H4 (cell line): ENCODE data around the gene EGR4. TPM values are rescaled to one million over a fixed set of nuclear protein-coding genes. Genes with fewer than 3 reads are reported as not detected.

Source experiments
- DNase-seq: peaks from one replicate; pipeline ENCODE4 v3.0.0-alpha.2; 2015; ENCODE audit warnings: low spot score
- total RNA-seq: library from RNA; depleted of rRNA; stranded (reverse); fragments of >200 nt; shearing (Covaris generic); gene quantifications from 2 replicates; pipeline ENCODE4 v1.2.3, GENCODE V29; 2014

Gene EGR4
- total RNA-seq, 1 experiment from 2014 or later, result not detected

DNA sequence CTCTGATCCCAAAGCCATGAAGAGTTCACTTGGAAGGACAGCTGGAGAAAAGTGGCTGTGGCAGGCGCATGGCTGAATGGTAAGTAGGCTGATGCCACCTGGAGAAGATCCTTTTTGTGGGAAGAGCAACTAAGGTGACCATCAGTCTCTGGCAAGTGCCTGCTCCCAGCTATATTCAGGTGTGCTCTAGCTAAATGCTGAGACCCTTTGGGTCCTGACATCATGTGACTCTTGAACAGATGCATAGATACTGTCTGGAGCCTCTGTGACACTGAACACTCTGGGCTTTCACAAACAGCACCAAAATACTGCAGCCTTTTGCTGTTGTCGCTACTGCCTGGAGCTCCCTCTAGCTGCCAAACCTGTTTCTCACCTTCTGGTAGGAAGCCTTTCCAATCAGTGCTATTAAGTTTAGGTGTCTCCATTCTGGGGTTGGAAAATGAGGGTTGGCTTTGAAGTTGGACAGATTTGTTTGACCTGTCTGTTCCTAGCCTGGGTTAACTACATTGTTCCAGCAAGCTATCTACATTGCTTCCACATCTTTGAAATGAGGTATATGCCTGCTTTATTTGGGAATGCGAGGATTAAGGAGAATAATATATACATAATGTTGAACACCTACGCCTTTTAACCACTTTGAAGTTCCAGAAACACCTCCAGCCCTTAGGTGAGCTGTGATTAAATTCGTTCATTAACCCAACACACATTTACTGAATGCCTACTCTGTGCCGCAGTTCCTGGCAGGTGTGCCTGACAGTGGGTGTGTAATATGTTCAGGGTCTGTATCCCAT is 3.1 kb downstream of the EGR4 start:
- DNase-seq, result peak; percentile 30

- no peak for DNase-seq
Observed at GRCh38 chr2:73289304-73289703, 4.0 kb downstream of the EGR4 start.

DNA sequence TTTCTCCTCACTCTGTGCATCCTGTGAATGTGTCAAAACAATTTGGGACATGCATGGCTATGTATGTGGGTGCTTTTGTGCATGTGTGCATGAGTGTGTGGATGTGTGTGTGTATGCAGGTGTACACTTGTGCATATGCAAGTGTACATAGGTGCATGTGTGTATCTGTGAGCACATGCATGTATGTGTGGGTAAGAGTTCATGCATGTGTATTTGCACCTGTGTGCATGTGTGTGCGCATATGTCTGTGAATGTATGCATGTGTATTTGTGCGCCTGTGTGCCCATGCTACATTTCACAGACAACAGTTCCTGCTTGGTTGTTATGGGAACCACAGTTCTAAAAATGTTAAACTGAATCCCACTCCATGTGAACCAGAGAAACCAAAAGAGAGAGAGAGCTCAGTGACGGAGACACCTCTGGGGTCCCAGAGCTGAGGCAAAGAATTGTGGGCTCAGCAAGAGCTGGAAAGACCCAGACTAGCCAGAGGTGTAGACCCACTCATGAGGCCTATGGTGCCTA is 7.2 kb downstream of the EGR4 start:
- DNase-seq, result no peak

DNA sequence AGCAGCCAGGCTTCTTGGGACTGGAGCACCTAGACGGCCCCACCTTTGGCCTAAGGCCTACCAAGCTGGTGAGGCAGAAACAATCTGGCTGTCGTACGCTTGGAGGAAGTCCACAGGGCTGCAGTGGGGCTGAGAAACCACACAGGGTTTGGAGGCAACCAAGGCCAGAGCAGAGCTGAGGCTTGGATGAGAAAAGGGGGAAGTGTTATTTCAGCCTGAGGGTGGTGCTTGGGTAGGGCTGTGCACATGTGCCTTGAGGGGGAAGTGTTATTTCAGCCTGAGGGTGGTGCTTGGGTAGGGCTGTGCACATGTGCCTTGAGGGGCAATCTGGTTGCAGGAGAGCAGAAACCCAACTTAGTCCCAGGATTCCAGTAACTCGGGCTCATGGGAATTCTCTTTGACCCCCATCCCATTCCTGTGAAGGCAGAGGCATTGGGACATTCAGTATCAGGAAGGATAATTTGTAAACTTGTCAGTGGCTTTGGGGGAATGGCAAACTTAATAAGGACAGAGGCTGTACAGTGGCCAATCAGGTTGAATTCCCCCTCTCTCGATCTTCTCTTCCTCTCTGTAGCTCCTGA is 8.1 kb downstream of the EGR4 start:
- no peak for DNase-seq

- peak; percentile 19 for DNase-seq
Observed at GRCh38 chr2:73284296-73285158, 8.8 kb downstream of the EGR4 start, which contains the start of gene FBXO41. Gene FBXO41, minus strand, starts transcription at chr2:73284478. Its CDS starts 14,848 bp downstream, at chr2:73269630.

DNA sequence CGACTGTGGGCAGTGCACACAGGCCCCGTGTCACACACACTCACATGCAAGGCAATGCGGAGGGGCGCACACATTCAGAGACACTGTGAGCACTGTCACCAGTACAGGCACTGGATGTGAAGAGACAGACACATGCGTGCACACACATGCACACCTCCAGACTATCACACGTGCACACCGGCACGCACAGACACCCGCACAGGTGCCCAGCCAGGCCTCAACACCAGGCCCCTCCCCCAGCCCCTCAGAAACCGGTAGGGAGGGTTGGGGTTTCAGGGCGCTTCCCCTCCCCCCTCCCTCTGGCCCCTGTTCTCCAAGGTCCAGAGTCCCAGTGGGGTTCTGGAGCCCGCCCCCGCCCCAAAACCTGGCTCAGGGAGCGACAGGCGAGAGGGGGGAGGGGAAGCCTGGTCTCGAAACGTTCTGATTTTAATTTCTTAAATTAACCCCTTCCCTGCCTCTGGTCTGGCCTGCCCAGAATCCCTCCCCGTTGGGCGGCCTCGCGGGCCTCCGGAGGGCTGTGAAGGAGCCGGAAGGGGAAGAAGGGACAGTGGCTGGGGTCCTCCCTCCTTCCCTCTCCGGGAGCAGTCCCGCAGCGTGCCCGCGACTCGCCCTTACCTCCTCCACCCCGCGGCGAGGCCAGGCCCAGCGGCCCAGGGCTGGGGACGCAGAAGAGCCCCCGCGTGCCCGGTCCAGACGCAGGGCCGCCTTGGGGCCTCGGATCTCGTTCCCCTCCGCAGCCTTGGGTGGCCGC is 9.6 kb downstream of the EGR4 start:
- no peak for DNase-seq

- DNase-seq, result no peak
Observed at GRCh38 chr2:73282924-73283544, 10.3 kb downstream of the EGR4 start.

DNA sequence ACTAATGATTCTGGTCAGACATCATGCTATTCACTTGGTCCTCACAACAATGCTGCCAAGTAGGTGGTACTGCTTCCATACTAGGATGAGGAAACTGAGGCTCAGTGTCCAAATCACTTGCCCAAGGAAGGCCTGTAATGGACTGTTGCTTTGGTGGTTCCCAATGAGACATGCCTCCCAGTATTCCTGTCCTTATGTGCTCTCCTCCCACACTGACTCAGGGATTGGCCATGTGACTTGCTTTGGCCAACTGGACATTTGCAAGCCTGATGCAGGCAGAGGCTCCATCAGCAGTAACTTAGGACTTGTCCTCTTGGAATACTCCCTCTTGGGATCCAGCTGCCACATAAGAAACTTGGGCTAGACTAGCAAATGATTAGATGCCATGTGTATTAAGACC is 12.1 kb downstream of the EGR4 start:
- no peak for DNase-seq

- DNase-seq, result no peak
Observed at GRCh38 chr2:73279852-73280251, 13.5 kb downstream of the EGR4 start.

DNA sequence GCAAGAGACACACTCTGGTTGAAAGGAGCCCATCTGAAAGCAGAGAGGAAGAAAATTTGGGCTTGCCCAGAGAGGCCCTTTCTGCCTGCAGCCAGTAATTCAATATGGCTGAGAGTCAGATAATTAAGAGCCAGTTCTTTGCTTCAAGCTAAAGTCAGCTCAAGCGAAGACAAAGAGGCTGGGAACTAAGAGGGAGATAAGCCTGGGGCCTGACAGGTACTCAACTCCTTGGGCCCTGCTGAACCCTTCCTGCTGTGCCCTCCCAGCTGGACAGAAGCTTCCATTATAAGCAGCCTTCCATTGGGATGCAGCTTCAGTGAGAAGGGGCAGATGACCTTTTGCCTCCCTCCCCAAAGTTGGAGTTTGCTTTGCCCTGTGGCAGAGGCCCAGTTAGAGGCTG is 21.1 kb downstream of the EGR4 start:
- no peak for DNase-seq

DNA sequence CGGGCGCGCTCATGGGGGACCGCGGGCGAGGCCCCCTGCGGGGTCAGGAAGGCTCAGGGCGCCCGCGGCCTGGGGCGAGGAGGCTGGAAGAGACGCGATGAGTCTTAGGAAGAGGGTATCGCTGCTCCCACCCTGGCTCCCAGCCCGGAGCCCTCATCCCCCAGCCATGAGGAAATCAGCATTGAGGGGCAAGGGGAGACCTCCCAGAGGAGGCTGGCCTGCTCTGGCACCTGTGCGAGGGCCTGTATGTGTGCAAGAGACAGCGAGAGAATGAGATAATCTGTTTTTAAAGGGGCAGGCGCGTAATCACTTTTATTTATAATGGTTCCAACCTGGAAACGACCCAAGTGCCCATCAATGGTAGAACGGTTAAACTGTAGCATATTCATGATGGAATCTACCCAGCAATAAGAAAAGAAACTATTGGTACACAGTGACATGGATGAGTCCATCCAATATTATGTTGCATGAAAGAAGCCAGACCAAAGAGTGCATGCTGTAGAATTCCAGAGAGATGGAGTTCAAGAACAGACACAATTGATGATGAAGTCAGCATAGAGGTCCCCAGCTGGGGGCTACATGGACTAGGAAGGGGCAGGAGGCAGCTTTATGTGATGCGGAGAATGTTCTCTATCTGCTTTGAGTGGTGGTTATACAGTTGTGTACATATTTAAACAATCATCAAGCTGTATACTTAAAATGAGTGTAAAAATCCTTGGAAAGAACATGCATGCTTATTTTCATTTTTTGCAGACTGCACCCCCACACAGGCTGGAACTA is 23.5 kb downstream of the EGR4 start:
- DNase-seq, result no peak

- no peak for DNase-seq
Observed at GRCh38 chr2:73268830-73269685, 24.3 kb downstream of the EGR4 start.

- no peak for DNase-seq
Observed at GRCh38 chr2:73268366-73268829, 24.9 kb downstream of the EGR4 start.

DNA sequence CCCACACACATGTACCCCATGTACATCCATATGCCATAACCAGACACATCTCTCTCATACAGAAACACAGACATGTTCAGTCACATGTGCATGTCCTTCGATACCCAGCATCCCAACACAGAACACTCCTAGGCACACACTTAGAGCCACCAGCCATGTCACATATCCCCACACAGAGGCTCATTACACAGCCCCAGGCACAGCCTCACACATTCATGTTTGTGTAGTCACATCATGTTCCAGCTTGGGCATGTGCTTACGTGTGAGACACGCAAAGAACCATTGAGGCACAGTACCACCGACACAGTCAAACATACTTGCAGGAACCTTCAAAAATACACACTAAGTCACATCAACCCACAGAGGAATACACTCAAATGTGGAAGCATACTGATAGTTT is 26.3 kb downstream of the EGR4 start:
- no peak for DNase-seq

DNA sequence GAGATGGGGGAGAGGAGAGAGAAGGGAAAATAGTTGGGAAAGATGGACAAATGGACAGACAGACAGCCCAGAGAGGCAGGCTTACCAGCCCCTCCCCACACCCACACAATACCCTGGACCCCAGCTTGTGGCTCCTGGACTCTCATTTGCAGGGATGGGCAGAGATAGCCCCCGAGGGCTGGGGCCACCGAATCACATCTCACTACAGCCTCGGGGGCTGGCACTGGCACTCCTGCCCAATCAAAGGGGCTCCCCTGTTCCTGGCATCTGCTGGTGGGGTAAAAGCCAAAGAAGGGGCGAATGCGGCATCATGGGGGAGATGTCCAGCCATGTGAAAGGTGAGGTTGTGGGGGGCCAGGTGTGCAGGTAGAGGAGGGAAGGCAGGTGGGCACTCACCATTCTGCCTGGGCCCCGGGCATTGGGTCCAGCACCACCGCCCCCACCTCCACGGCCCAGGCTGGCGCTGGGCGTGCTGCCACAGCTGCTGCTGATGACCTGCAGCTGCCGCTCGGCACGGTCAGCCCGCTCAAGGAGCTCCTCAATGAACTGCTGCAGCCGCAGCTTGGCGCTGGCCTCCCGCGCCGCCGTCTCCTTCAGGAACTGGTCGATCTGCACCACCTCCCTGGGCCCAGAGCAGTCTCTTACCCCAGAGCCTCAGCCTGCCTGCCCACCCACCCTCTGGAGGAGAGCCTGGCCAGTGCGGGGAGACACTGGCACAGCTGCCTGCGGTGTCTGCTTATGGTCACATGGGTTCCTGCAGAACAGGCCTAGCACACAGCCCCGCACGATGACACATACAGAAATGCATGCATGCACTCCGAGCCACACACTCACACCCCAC is 27.1 kb downstream of the EGR4 start:
- DNase-seq, result no peak

DNA sequence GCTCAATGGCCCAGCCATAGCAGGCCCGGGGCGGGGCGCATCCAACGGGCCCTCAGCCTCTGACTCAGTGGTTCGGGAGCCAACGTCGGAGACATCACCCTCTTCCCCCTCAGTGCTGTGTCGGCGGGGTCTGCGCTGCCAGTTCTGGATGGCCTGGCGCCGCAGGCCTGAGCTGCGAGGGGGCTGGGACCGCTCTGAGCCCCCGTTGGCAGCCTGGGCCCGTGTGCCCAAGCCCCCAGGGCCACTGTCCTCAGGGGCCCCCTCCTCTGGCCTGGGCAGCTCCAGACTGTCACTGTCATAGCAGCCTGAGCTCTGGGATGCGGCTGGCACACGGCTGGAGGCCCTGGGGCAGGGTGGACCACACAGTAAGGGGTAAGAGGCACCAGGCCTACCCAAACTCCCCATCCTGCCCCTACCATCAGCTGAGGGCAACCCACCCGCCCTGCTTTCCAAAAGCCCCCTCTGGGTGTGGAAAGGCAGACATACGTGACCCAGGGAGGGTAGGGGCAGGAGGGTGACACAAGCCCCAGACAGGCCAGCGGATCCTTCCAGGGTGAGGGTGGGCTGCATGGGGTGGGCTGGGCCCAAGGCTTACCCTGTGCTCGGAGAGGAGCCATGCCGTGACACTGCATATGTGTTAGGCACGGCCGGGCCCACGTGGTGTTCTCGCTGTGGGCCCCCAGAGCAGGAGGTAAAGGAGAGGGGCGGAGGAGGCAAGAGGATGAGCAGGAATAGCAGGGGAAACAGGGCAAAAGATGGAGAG is 27.9 kb downstream of the EGR4 start:
- DNase-seq, result no peak

- DNase-seq, result no peak
Observed at GRCh38 chr2:73264783-73265182, 28.6 kb downstream of the EGR4 start.

DNA sequence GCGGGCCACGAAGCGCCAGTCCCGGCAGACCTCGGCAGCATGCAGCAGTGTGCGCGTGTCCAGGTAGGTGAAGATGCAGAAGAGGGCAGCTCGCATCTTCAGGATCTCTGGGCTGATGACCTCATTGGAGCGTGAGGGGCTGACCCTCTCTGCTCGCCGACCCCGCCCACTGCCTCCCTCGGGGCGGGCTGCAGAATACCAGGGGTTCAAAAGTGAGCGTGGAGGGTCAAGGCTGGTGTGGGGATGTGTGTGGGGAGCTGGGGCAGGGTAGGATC is 29.1 kb downstream of the EGR4 start:
- DNase-seq, result no peak
